ENCODE results near the gene DCAF12.
"Not testable (repeated sequence)": the region's sequence is repeated elsewhere in the genome, so short reads cannot be mapped to it uniquely, and the experiment has no call there.

Gene DCAF12

DNA sequence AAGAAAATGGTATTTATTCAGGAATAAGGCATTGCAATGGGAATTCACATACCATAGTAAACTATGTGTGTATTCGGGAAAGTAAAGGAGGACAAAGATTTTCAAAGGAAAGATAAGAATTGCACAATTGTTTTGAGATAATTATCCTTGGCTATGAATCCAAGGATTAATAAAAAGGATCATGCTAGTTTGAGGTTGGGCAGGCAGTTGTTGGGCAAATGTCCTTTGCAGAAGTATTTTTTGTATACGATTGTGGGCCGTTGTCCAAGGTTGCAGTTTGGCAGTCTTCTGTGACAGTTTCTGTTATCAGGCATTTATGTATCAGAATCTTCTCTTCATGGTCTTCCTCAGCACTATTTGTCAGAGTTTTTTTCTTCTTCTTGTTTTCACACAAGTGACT lies 67.2 kb downstream of the DCAF12 start:
- no peak for DNase-seq

DNA sequence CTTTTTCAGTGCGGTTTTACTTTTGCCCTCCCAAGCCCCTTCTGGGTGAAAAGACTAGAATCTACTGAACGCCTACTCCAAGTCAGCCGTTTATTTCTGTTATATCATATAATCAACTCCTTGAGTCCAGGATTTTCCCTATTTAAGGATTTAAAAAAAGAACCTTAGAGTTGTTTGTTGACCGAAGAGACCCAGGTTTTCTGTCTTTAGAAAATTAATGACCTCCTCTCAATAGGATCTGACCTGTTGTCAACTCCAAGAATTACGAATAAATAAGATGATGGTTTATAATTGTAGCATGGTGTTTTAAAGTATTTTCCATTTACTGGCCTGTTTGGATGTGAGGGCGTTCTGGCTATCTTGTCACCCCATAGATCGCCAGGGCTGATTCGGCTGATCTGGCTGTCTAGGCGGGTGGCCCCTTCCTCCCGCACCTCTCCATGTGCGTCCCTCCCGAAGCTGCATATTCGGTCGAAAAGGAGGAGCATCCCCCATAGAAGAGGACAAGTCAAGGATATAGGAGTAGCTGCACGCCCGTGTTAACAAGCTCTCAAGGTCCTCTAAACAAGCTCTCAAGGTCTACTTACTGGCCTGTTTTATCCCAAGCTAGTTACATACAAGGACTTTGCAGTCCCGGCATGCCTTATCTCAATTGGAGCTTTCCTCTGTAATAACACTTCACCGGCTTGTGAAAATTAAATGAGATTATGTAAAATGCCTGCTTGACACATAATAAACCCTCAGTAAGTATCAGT lies 76.7 kb downstream of the DCAF12 start:
- DNase-seq, result peak; percentile 62 to 80

DNA sequence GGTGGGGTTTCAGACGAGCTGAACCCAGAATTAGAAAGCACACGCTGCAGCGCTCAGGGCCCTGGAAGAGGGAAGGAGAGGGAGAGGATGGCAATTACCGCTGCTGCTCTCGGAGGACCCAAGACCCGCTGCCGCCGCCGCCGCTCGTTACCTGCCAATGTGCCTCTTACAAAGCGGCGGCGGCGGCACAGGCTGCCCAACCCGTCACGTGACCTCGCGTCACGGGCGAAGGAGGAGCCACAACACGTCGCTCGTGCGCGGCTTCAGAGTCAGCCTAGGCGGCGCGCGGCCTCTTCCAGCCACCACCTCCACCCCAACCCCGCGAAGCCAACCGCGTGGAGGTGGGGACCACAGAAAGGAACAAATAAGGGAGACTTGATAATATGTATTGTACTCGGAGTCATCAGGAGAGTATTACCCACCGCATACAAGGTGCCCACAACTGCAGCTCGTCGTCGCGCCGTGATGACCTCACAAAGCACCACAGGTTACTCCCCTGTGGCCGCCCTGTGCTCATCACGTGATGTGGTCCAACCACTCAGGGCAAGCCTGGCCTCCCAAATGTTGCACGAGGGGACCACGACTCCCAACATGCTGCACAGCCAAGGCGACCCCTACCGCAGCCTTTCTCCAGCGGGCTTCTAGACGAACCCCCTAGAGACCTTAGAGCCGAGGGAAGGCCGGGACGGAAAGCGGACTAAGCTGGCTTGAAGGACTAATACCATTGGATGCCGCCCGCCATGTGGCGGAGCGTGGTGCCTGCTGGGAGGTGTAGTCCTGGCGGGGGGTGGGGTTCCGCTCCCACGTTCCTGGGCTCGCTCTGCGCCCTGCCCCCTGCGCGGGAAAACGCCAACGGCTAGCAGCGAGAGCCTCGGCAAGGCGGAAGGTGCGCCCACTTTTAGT lies 77.5 kb downstream of the DCAF12 start, which contains the start of gene UBAP2:
Gene UBAP2 (minus strand): TSS at position 161 of the 903 bp plus-strand sequence. CDS start 31,739 bp downstream, outside the sequence.
- DNase-seq, result peak; percentile 96 to 99

DNA sequence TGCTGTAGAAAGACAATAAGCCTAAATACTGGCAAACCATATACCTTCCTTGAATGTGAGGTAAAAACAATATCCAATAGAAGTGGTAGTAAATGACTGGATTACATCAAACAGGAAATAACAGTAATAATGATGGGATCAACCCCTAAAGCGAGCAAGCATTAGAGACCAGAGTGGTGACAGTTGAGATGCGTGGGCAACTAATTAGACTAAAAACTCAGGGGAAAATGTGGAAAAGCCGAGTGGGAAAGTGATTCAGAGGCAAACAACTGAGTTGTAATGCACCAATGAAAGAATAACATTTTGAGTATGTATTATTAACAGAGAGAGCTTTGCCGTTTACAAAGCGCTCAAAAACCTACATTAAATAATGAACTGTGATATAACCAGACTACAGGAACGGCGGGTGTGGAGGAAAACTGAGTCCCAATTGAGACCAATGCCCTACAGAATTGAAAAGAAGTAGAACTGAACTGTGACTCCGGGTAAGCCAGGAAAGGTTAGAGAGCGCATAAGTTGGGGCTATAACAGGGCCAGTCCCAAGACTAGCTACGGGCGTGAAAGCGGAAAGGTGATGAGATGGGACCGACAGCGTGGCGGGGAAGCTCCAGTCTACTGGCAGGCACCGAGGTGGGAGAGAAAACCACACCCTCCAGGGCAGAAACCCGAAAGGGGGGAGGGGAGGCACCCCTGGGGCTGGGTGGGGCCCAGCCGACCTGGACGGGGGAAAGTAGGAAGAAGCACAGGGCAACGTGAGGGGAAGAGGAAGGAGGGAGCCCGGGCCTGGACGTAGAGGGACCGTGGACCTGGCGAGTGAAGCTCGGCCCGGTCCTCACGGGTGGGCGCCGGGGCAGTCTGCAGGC lies 78.4 kb downstream of the DCAF12 start:
- peak; percentile 12 to 29 for DNase-seq

DNA sequence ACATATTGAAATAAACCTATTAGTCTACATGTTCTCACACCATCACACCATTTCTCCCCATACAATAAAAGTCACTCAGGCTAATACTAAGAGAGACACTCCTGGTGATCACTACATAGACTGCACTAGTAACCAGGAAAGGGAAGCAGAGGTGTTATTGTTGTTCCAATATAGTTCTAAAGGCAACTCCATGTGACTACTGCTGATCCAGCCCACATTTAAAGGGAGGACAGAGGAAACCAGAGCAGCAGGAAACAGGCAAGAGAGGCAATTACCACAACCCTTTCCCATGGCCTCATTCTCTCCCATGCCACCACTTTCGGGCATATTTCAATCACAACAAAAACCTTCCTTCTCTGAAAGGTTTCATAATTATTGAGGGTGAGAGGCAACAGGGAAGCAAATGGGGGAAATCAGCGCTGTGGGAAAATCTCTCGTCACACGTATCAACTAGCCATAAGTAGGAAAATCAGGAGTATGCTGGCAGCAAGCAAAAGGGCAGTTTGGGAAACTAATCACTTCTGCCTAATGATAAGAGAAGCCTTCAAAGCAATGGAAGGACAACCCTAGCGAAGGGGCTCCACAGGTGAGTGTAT lies 79.6 kb downstream of the DCAF12 start:
- DNase-seq, result no peak

DNA sequence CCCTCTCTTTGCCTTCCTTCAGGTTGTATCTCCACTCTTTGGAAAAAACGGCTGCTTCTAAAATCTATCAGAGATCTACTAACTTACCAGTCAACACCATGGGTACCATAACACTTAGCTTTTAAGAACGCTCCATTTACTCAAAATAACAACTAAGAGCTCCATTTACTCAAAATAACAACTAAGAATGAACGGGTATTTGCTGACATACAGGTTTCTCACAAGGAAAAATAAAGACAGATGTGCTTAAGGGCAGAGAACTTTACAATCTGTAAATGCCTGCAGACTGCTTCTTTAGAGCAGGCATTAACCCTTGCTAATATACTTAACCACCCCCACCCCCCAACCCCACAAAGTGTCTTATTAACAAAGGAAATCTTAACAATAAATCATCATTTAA lies 80.6 kb downstream of the DCAF12 start:
- DNase-seq, result no peak

DNA sequence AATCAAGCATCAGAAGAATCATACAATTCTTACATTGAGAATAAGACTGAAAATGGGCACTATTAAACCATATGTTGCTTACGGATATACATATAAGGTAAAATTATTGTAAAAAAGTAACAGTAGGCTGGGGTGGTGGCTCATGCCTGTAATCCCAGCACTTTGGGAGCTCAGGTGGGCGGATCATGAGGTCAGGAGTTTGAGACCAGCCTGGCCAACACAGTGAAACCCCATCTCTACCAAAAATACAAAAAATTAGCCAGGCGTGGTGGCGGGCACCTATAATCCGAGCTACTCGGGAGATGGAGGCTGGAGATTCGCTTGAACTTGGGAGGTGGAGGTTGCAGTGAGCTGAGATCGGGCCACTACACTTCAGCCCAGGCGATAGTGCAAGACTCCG lies 84.4 kb downstream of the DCAF12 start:
- not testable (repeated sequence) for DNase-seq

DNA sequence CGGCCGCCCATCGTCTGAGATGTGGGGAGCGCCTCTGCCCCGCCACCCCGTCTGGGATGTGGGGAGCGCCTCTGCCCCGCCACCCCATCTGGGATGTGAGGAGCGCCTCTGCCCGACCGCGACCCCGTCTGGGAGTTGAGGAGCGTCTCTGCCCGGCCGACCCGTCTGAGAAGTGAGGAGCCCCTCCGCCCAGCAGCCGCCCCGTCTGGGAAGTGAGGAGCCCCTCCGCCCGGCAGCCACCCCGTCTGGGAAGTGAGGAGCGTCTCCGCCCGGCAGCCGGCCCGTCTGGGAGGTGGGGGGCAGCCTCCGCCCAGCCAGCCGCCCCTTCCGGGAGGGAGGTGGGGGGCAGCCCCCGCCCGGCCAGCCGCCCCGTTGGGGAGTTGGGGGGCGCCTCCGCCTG lies 87.6 kb downstream of the DCAF12 start:
- DNase-seq, result not testable (repeated sequence)

DNA sequence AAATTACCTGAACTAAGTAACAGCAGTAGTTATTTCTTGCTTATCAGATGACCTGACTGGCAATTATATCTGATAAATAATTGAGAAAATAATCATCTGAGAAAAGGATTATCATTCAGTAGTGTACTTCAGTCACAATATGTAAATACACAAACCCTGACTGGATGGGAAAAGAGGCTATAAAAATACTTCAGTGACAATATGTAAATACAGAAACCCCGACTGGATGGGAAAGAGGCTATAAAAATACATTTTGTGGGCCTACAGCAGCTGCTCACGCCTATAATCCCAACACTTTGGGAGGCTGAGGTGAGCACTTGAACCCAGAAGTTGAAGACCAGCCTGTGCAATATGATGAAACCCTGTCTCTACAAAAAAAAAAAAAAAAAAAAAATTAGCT lies 88.9 kb downstream of the DCAF12 start:
- peak; percentile 15 to 52 for DNase-seq

DNA sequence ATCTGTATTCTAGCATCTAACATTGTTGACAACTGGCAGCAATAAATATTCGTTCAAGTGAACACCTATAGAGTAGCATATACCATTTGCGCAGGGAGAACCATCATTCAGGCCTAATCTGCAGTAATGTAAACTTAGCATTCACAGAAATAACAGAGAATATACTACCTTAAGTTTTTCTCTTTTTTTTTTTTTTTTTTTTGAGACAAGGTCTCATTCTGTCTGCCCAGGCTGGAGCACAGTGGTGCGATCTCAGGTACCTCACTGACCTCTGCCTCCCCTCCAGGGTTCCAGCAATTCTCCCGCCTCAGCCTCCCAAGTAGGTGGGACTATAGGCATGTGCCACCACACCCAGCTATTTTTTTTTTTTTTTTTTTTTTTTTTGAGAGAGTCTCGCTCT lies 89.9 kb downstream of the DCAF12 start:
- DNase-seq, result no peak
